Measurements from ENCODE around the gene DPP6. TPM values are rescaled to one million over a fixed set of nuclear protein-coding genes. Genes with fewer than 3 reads are reported as not detected.

Gene DPP6
- total and polyA plus RNA-seq, 2 experiments from 2014 or later: not detected

GRCh38 chr7:154350892-154351291 is 298.7 kb downstream of the DPP6 start:
- Histone ChIP-seq H4K20me1 (replicated peaks; ENCODE audit: insufficient read depth) (no peaks in the 10 kb centered on the region), H3K27ac (ENCODE audit: low read depth) (no peak overlapping the region), H2AFZ (no peak overlapping the region), H3F3A (replicated peaks; ENCODE audit: low read depth) (no peaks in the 10 kb centered on the region), H3K4me2 (no peak overlapping the region), H3K4me1 (ENCODE audit: insufficient read depth) (no peaks in the 10 kb centered on the region), H3K36me3 (ENCODE audit: insufficient read depth) (peaks cover 5% of the 10 kb centered on the region; the same call in 1 of the 2 replicates), H3K27me3 (ENCODE audit: insufficient read depth) (no peaks in the 10 kb centered on the region), H3K79me2 (replicated peaks; ENCODE audit: insufficient read depth) (no peaks in the 10 kb centered on the region), H3K4me3 (no peak overlapping the region), H3K9me2 (ENCODE audit: insufficient read depth) (no peaks in the 10 kb centered on the region)
- Mint-ChIP-seq H3K4me1 (peaks cover 3% of the 10 kb centered on the region; the same call in 1 of the 3 replicates), H3K27me3 (ENCODE audit: insufficient read depth, low read depth, poor library complexity) (no peaks in the 10 kb centered on the region), H3K9me3 (peaks cover 4% of the 10 kb centered on the region; the same call in 2 of the 3 replicates), H3K36me3 (ENCODE audit: low read depth) (peaks cover 5% of the 10 kb centered on the region; the same call in 1 of the 3 replicates), H3K27ac (no peak overlapping the region), H3K4me3 (no peak overlapping the region)
- DNase-seq (ENCODE audit: low spot score) (no peak), ATAC-seq (no peak)
- no peak for TF ChIP-seq POLR2AphosphoS5 (IDR thresholded peaks at IDR 0.05; ENCODE audit: low read depth)
- TF ChIP-seq, protein P1, sequence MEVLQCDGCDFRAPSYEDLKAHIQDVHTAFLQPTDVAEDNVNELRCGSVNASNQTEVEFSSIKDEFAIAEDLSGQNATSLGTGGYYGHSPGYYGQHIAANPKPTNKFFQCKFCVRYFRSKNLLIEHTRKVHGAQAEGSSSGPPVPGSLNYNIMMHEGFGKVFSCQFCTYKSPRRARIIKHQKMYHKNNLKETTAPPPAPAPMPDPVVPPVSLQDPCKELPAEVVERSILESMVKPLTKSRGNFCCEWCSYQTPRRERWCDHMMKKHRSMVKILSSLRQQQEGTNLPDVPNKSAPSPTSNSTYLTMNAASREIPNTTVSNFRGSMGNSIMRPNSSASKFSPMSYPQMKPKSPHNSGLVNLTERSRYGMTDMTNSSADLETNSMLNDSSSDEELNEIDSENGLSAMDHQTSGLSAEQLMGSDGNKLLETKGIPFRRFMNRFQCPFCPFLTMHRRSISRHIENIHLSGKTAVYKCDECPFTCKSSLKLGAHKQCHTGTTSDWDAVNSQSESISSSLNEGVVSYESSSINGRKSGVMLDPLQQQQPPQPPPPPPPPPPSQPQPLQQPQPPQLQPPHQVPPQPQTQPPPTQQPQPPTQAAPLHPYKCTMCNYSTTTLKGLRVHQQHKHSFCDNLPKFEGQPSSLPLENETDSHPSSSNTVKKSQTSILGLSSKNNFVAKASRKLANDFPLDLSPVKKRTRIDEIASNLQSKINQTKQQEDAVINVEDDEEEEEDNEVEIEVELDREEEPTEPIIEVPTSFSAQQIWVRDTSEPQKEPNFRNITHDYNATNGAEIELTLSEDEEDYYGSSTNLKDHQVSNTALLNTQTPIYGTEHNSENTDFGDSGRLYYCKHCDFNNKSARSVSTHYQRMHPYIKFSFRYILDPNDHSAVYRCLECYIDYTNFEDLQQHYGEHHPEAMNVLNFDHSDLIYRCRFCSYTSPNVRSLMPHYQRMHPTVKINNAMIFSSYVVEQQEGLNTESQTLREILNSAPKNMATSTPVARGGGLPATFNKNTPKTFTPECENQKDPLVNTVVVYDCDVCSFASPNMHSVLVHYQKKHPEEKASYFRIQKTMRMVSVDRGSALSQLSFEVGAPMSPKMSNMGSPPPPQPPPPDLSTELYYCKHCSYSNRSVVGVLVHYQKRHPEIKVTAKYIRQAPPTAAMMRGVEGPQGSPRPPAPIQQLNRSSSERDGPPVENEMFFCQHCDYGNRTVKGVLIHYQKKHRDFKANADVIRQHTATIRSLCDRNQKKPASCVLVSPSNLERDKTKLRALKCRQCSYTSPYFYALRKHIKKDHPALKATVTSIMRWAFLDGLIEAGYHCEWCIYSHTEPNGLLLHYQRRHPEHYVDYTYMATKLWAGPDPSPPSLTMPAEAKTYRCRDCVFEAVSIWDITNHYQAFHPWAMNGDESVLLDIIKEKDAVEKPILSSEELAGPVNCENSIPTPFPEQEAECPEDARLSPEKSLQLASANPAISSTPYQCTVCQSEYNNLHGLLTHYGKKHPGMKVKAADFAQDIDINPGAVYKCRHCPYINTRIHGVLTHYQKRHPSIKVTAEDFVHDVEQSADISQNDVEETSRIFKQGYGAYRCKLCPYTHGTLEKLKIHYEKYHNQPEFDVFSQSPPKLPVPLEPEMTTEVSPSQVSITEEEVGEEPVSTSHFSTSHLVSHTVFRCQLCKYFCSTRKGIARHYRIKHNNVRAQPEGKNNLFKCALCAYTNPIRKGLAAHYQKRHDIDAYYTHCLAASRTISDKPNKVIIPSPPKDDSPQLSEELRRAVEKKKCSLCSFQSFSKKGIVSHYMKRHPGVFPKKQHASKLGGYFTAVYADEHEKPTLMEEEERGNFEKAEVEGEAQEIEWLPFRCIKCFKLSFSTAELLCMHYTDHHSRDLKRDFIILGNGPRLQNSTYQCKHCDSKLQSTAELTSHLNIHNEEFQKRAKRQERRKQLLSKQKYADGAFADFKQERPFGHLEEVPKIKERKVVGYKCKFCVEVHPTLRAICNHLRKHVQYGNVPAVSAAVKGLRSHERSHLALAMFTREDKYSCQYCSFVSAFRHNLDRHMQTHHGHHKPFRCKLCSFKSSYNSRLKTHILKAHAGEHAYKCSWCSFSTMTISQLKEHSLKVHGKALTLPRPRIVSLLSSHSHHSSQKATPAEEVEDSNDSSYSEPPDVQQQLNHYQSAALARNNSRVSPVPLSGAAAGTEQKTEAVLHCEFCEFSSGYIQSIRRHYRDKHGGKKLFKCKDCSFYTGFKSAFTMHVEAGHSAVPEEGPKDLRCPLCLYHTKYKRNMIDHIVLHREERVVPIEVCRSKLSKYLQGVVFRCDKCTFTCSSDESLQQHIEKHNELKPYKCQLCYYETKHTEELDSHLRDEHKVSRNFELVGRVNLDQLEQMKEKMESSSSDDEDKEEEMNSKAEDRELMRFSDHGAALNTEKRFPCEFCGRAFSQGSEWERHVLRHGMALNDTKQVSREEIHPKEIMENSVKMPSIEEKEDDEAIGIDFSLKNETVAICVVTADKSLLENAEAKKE (CRISPR knock-in tag; IDR thresholded peaks at IDR 0.05): no peak

DNA sequence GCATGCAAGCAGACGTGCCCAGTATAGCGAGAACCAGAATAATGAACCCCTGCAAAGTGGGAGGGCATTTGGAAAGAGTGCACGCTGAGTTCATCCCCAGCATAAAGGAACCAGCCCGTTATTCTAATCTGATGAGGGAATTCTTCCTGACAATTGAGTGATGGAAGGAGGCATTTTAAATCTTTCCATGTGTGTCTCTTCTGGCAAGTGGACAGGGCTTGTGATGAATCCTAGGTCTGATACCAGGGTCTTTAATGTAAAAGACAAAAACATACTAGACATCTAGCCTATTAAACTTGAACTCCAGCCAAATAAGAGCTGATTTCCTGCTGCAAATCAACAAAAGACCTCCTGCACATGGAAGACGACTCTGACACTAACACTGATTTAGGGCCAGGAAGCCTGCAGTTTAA is 301.2 kb downstream of the DPP6 start:
- Mint-ChIP-seq H3K4me3 (no peak overlapping the region), H3K27ac (no peak overlapping the region), H3K36me3 (ENCODE audit: low read depth) (peaks cover 5% of the 10 kb centered on the region; the same call in 1 of the 3 replicates), H3K9me3 (peaks cover 4% of the 10 kb centered on the region; the same call in 2 of the 3 replicates), H3K4me1 (peaks cover 3% of the 10 kb centered on the region; the same call in 1 of the 3 replicates), H3K27me3 (ENCODE audit: insufficient read depth, low read depth, poor library complexity) (no peaks in the 10 kb centered on the region)
- Histone ChIP-seq H3F3A (replicated peaks; ENCODE audit: low read depth) (no peaks in the 10 kb centered on the region), H3K4me3 (no peak overlapping the region), H3K27me3 (ENCODE audit: insufficient read depth) (no peaks in the 10 kb centered on the region), H4K20me1 (replicated peaks; ENCODE audit: insufficient read depth) (no peaks in the 10 kb centered on the region), H3K27ac (ENCODE audit: low read depth) (no peak overlapping the region), H3K9me2 (ENCODE audit: insufficient read depth) (no peaks in the 10 kb centered on the region), H3K4me1 (ENCODE audit: insufficient read depth) (no peaks in the 10 kb centered on the region), H3K36me3 (ENCODE audit: insufficient read depth) (peaks cover 5% of the 10 kb centered on the region; the same call in 1 of the 2 replicates), H3K4me2 (no peak overlapping the region), H3K79me2 (replicated peaks; ENCODE audit: insufficient read depth) (no peaks in the 10 kb centered on the region), H2AFZ (no peak overlapping the region)
- no peak for ATAC-seq
- no peak for DNase-seq (ENCODE audit: low spot score)
- TF ChIP-seq, protein P2, sequence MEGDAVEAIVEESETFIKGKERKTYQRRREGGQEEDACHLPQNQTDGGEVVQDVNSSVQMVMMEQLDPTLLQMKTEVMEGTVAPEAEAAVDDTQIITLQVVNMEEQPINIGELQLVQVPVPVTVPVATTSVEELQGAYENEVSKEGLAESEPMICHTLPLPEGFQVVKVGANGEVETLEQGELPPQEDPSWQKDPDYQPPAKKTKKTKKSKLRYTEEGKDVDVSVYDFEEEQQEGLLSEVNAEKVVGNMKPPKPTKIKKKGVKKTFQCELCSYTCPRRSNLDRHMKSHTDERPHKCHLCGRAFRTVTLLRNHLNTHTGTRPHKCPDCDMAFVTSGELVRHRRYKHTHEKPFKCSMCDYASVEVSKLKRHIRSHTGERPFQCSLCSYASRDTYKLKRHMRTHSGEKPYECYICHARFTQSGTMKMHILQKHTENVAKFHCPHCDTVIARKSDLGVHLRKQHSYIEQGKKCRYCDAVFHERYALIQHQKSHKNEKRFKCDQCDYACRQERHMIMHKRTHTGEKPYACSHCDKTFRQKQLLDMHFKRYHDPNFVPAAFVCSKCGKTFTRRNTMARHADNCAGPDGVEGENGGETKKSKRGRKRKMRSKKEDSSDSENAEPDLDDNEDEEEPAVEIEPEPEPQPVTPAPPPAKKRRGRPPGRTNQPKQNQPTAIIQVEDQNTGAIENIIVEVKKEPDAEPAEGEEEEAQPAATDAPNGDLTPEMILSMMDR (conservative IDR thresholded peaks at IDR 0.05; ENCODE audit: low read depth in 2 of 2): no peak
- TF ChIP-seq, protein P1 (CRISPR knock-in tag; IDR thresholded peaks at IDR 0.05): no peak
- TF ChIP-seq POLR2AphosphoS5 (IDR thresholded peaks at IDR 0.05; ENCODE audit: low read depth): no peak
